ENCODE data around the gene ANKRD22.

The ANKRD22 gene

GRCh38 chr10:88788924-88789323, 62.7 kb downstream of the ANKRD22 start:
- H3K9ac ChIP-seq (ENCODE audit: low read length), result no peak overlapping the region
- no peak overlapping the region for H3K4me2 ChIP-seq (ENCODE audit: low read depth, low read length)
- H3K36me3 ChIP-seq (replicated peaks; ENCODE audit: insufficient read depth, low read length), result no peaks in the 10 kb centered on the region
- H3K4me1 ChIP-seq (ENCODE audit: low read length), result peaks cover 8% of the 10 kb centered on the region
- no peaks in the 10 kb centered on the region for H3K9me3 ChIP-seq (replicated peaks; ENCODE audit: insufficient read depth, low read length)
- H3K27me3 ChIP-seq (replicated peaks; ENCODE audit: insufficient read depth, low read length), result no peaks in the 10 kb centered on the region
- no peak for DNase-seq
- H4K20me1 ChIP-seq (ENCODE audit: insufficient read depth, low read length), result no peaks in the 10 kb centered on the region
- TF ChIP-seq CTCF (IDR thresholded peaks at IDR 0.05; ENCODE audit: low read length) (no peak), EZH2 (optimal IDR thresholded peaks at IDR 0.05; ENCODE audit: low read depth, low read length) (no peak)
- H3K79me2 ChIP-seq (ENCODE audit: low read length), result no peaks in the 10 kb centered on the region
- no peaks in the 10 kb centered on the region for H3F3A ChIP-seq (ENCODE audit: insufficient read depth, low read length)
- no peaks in the 10 kb centered on the region for H3K9me2 ChIP-seq (replicated peaks; ENCODE audit: insufficient read depth, low read length)
- H2AFZ ChIP-seq (ENCODE audit: low read length), result no peak overlapping the region
- no peak overlapping the region for H3K4me3 ChIP-seq (ENCODE audit: low read length)
- no peak overlapping the region for H3K27ac ChIP-seq (ENCODE audit: low read length)

GRCh38 chr10:88787463-88787862, 64.2 kb downstream of the ANKRD22 start:
- Histone ChIP-seq H3F3A (ENCODE audit: insufficient read depth, low read length) (no peaks in the 10 kb centered on the region), H3K4me3 (ENCODE audit: low read length) (no peak overlapping the region), H3K36me3 (replicated peaks; ENCODE audit: insufficient read depth, low read length) (no peaks in the 10 kb centered on the region), H3K4me2 (ENCODE audit: low read depth, low read length) (no peak overlapping the region), H3K9ac (ENCODE audit: low read length) (no peak overlapping the region), H3K9me3 (replicated peaks; ENCODE audit: insufficient read depth, low read length) (no peaks in the 10 kb centered on the region), H3K27me3 (replicated peaks; ENCODE audit: insufficient read depth, low read length) (no peaks in the 10 kb centered on the region), H4K20me1 (ENCODE audit: insufficient read depth, low read length) (no peaks in the 10 kb centered on the region), H3K9me2 (replicated peaks; ENCODE audit: insufficient read depth, low read length) (no peaks in the 10 kb centered on the region), H2AFZ (ENCODE audit: low read length) (no peak overlapping the region), H3K79me2 (ENCODE audit: low read length) (no peaks in the 10 kb centered on the region), H3K4me1 (ENCODE audit: low read length) (peaks cover 5% of the 10 kb centered on the region; the same call in 1 of the 2 replicates), H3K27ac (ENCODE audit: low read length) (no peak overlapping the region)
- TF ChIP-seq EZH2phosphoT487 (IDR thresholded peaks at IDR 0.05; ENCODE audit: low read length) (no peak), EZH2 (optimal IDR thresholded peaks at IDR 0.05; ENCODE audit: low read depth, low read length) (no peak), CTCF (IDR thresholded peaks at IDR 0.05; ENCODE audit: low read length) (no peak)
- DNase-seq, result no peak

GRCh38 chr10:88786032-88786770, 65.4 kb downstream of the ANKRD22 start:
- no peaks in the 10 kb centered on the region for H3K79me2 ChIP-seq (ENCODE audit: low read length)
- no peaks in the 10 kb centered on the region for H3F3A ChIP-seq (ENCODE audit: insufficient read depth, low read length)
- H3K9me3 ChIP-seq (replicated peaks; ENCODE audit: insufficient read depth, low read length), result no peaks in the 10 kb centered on the region
- H3K36me3 ChIP-seq (replicated peaks; ENCODE audit: insufficient read depth, low read length), result no peaks in the 10 kb centered on the region
- H3K27ac ChIP-seq (ENCODE audit: low read length), result no peak overlapping the region
- TF ChIP-seq CTCF (IDR thresholded peaks at IDR 0.05; ENCODE audit: low read length), result no peak
- TF ChIP-seq EZH2 (optimal IDR thresholded peaks at IDR 0.05; ENCODE audit: low read depth, low read length), result no peak
- no peak for TF ChIP-seq EZH2phosphoT487 (IDR thresholded peaks at IDR 0.05; ENCODE audit: low read length)
- no peak overlapping the region for H2AFZ ChIP-seq (ENCODE audit: low read length)
- peaks cover 5% of the 10 kb centered on the region; the same call in 1 of the 2 replicates for H3K4me1 ChIP-seq (ENCODE audit: low read length)
- H4K20me1 ChIP-seq (ENCODE audit: insufficient read depth, low read length), result no peaks in the 10 kb centered on the region
- H3K4me3 ChIP-seq (ENCODE audit: low read length), result no peak overlapping the region
- H3K9ac ChIP-seq (ENCODE audit: low read length), result no peak overlapping the region
- H3K27me3 ChIP-seq (replicated peaks; ENCODE audit: insufficient read depth, low read length), result no peaks in the 10 kb centered on the region
- DNase-seq, result no peak
- no peak overlapping the region for H3K4me2 ChIP-seq (ENCODE audit: low read depth, low read length)
- no peaks in the 10 kb centered on the region for H3K9me2 ChIP-seq (replicated peaks; ENCODE audit: insufficient read depth, low read length)
